HG02798 (cell line): ENCODE data around the gene FGFR2.

ENCODE experiments used
- ATAC-seq: cut with Tn5 transposase; IDR thresholded peaks from one replicate; pipeline ENCODE4 v1.9.1; 2021; ENCODE audit warnings: mild to moderate bottlenecking; ENCODE audit not compliant: unreplicated experiment, poor library complexity

FGFR2 gene

GRCh38 chr10:121592155-121592890 lies 5.9 kb downstream of the FGFR2 start:
- ATAC-seq, result no peak

- ATAC-seq, result no peak
Observed at GRCh38 chr10:121591186-121591585, 7.1 kb downstream of the FGFR2 start.

DNA sequence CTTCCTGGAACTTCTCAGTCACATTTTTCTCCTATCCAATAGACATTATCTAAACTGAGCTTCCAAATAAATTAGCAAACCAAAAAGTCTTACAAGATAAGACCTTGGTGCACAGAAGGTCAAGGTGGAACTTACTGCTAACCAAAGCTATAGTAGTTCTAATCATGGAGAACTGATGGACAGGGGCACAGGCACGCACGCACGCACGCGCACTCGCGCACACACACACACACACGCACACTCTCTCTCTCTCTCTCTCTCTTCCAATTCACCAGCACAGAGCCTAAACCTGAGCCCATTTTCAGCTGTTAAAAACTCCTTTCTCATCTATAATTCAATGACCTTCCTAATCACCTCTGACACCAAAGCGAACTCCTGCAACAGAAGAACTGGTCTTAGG lies 7.5 kb downstream of the FGFR2 start:
- no peak for ATAC-seq

DNA sequence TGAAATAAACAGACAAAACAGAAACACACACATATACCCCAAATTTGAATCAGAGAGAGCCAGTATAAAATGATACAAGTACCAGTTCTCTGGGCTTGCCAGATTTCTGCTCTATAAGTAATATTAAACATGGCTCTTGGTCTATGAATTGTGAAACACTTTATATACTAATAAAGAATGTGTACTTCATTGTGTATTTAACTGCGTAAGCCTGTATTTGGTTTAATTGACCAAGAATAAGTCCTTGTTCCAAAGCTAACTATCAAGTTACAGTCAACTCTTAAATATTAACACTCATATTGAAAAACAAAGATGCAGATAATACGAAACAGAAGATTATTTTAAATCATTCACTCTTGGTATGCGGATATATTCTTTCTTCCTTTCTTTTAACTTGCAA lies 8.7 kb downstream of the FGFR2 start:
- ATAC-seq, result no peak

- no peak for ATAC-seq
Observed at GRCh38 chr10:121583857-121584256, 14.4 kb downstream of the FGFR2 start.

DNA sequence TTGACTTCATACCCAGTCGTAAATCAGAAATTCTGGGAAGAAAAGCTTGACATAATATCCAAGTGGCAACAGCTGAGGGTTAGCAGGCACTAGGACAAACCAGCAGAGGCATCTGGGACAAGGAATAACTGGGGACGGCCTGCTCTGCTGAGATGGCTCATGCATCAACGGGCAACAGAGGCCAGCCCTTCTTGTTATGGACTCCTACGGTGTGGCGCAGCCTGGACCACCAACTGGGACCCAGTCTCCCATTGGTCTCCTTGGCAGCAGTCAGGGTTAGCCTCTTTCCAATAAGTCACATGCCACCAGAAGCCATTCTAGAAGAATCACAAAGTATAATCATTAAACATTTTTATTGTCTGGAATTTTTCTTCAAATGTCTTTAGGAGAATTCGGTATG lies 15.0 kb downstream of the FGFR2 start:
- ATAC-seq, result no peak

GRCh38 chr10:121580276-121581116 lies 17.7 kb downstream of the FGFR2 start:
- no peak for ATAC-seq

- no peak for ATAC-seq
Observed at GRCh38 chr10:121579656-121580055, 18.6 kb downstream of the FGFR2 start.

DNA sequence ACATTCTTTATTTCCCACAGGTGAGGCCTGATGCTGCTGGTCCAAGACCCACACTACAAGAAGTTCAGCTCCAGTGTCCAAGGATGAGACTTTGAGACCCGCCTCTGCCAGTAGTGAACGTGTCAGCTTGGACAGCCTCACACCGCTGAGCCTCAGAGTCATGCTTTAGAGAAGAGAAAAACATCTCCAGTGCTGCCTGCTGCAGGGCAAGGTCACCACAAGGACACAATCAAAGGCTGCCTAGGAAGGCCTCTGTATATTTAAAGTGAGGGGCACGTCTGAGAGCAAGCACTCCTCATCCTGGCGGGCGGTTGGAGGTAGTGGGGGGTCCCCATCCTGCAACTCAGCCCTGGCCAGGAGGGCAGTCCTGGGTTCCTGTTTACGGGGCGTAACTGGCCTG lies 19.3 kb downstream of the FGFR2 start:
- ATAC-seq, result no peak

DNA sequence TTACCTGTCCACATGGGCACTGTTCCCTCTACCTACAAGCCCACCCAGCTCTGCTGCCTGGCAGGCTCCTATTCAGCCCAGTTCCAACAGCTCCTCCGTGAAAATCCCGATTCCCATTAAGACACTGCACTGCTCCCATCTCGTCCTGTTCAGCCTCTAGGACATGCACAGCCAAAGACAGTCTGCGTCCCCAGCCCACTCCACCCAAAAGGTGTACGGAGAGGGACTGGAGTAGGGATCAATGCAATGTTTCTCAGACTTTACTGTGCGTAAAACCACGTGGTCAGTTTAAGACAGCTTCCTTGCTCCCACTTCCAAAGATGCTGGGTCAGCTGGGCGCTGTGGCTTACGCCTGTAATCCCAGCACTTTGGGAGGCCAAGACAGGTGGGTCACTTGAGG lies 19.9 kb downstream of the FGFR2 start:
- no peak for ATAC-seq

DNA sequence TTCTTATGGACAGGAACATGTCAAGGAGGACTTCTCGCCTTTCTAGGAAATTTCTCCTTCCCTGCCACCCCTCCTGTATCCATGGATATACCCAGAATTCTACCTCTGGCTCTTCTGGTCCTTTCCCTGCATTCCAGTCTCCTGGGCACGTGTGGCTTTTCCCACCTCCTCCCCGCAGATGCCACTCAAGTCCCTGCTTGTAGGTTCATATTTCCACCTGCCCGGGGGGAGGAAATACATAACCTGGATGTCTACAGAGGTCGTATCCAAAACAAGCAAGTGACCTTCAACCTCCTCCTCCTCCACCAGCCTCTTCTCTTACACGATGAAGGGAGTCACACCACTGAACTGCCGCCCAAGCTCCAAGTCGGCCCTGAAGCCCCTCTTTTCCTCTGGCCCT lies 20.7 kb downstream of the FGFR2 start:
- ATAC-seq, result no peak

GRCh38 chr10:121576139-121576538 lies 22.1 kb downstream of the FGFR2 start:
- no peak for ATAC-seq

- no peak for ATAC-seq
Observed at GRCh38 chr10:121574519-121575166, 23.6 kb downstream of the FGFR2 start.

- no peak for ATAC-seq
Observed at GRCh38 chr10:121573538-121573941, 24.7 kb downstream of the FGFR2 start.

DNA sequence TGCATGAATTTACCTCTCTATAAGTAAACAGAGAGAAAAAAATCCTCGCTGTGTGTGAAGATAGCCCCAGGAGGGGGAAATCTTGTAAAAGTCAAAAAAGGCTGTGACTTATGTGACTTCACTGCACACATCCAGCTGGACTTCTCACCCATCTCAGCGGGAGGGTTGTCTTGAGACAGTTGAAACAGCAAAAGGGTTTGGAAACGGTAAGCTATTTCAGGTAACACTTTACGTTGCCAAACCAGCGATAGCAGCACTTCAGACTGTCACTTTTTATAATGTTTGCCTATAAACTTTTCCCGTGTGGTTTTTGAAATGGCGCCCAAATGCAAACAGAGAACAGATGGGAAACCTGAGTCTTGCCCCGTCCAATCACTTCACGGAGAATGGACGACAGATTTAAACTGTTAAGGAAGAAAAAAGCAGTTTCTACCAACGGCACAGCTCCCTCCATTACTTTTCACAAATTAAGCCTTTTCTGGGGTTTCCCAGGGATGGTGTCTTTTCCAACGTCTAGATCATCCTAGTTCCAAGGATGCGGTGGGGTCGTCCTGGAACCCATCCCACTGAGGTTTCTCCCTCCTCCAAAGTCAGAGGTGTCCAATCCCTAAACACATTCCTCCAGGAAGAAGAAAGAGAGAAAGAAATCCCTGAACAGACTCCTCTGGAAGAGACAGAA lies 25.2 kb downstream of the FGFR2 start:
- ATAC-seq, result no peak

DNA sequence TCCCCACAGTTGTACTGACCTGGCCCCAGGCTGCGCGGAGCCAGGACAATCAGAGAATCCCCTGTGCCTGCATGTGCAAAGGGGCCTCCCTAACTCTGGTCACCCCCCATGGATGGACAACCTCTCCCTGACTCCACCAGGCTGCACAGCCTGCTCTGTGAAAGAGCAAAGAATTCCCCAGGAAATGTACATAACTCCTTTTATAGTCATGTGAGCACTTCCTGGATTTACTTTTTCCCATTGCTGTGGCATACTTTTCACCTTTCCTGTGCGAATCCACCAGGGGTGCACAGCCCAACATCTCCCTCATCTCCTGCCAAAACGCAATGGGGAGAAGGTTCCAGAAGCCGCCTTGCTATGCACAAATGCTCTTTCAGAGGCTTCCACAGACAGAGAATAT lies 27.9 kb downstream of the FGFR2 start:
- no peak for ATAC-seq

DNA sequence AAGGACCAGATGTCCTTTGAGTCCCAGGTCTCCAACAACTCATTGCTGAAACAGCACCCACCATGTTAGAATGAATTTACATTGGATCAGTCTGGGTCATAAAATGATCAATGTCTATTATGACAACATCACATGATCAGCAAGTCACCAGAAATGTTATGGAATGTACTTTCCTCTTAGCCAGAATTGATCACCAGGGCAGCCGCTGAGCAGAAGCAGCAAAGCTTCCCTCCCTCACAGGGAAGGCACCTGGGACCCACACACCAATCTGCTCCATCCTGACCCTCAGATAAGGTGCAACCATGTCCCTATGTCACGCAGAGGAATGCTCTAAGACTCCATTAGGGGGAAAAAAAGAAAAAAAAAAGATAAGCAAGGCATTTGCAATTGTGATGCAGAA lies 30.0 kb downstream of the FGFR2 start:
- no peak for ATAC-seq

DNA sequence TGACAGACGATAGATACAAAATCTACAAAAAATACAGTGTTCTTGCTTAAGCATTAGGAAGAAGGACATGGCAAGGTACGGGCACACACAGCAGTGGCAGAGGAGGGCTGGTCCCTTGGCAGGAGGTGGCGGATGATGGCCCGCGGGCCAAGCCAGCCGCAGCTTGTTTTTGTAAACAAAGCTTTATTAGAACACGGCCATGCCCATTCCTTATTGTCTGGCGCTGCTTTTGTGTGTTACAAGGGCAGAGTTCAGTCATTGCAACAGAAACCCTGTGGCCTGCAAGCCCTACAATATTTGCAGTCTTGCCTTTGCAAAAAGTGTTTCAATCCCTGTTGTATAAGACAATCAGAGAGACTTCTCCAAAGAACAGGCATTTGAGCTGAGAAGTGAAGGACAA lies 30.7 kb downstream of the FGFR2 start:
- ATAC-seq, result no peak

GRCh38 chr10:121566755-121567154 lies 31.5 kb downstream of the FGFR2 start:
- no peak for ATAC-seq

DNA sequence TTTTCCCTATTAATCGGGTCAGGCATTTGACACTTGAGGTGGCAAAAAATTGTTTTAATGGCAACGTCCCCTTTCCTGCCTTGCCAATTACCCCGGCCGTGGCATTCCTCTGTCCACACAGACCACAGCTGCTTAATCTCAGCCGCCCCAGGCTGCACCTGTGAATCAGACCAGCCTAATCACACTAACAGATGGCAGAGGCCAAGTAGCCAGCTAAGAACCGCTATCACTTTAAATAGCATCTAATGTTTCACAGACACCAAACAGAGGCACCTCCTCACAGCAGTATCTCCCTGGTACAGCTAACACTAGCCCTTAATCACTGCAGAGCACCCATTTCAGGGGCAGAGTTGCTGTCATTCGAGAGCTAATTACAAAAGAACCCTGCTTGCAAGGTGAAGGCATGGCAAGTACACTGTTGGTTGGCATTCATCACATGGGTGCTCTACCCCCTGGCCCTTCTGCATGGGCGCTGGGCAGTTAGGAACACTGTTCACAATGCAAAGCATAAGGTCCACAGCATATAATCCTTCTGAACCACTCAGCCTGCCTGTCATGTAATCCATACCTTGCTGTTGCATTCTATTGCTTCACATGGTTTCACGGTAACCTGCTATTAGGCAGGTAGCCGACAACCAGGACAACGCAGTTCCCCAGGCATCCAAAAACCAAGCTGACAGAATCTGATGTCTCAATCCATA lies 38.8 kb downstream of the FGFR2 start:
- no peak for ATAC-seq
